IPS DF 19.7 (cell line): ENCODE measurements around the gene STOX2.

Experiments used
- DNase-seq: peaks from one replicate; pipeline ENCODE4 v3.0.0-alpha.2; 2013; ENCODE audit warnings: low read depth, low spot score

The STOX2 gene, protein sequence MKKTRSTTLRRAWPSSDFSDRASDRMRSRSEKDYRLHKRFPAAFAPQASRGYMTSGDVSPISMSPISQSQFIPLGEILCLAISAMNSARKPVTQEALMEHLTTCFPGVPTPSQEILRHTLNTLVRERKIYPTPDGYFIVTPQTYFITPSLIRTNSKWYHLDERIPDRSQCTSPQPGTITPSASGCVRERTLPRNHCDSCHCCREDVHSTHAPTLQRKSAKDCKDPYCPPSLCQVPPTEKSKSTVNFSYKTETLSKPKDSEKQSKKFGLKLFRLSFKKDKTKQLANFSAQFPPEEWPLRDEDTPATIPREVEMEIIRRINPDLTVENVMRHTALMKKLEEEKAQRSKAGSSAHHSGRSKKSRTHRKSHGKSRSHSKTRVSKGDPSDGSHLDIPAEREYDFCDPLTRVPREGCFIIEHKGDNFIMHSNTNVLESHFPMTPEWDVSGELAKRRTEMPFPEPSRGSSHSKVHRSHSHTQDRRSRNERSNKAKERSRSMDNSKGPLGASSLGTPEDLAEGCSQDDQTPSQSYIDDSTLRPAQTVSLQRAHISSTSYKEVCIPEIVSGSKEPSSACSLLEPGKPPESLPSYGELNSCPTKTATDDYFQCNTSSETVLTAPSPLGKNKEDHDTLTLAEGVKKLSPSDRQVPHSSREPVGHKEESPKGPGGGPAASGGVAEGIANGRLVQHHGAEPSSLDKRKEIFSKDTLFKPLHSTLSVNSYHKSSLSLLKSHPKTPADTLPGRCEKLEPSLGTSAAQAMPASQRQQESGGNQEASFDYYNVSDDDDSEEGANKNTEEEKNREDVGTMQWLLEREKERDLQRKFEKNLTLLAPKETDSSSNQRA (N-terminal part only)

DNA sequence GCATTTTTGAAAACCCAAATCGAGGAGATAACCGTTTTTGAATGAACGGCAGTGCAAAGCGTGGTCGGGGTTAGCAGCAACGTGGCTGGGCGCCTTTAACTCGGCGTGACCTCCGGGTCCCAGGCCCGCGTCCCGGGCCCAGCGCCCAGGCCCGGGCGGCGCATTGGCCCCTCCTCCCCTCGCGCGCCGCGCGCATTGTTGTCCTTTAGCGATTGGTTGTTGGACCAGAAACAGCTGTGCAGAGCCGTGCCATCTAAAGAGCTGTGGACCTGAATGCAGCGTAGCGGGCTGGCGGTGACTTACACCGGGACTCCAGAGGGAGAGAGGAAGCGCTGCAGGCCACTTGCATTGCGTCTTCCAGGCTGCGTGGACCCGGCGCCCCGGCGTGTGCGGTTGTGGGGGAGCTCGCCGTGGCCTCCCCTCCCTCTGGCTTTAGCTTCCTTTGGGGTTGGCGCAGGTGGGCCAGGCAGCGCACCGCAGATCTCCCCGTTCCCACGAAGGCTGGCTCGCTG is at the start of gene STOX2:
Gene STOX2 (plus strand): TSS at position 227 of the 512 bp plus-strand sequence. CDS start 1,484 bp downstream, outside the sequence.
- DNase-seq, result peak; percentile 64

DNA sequence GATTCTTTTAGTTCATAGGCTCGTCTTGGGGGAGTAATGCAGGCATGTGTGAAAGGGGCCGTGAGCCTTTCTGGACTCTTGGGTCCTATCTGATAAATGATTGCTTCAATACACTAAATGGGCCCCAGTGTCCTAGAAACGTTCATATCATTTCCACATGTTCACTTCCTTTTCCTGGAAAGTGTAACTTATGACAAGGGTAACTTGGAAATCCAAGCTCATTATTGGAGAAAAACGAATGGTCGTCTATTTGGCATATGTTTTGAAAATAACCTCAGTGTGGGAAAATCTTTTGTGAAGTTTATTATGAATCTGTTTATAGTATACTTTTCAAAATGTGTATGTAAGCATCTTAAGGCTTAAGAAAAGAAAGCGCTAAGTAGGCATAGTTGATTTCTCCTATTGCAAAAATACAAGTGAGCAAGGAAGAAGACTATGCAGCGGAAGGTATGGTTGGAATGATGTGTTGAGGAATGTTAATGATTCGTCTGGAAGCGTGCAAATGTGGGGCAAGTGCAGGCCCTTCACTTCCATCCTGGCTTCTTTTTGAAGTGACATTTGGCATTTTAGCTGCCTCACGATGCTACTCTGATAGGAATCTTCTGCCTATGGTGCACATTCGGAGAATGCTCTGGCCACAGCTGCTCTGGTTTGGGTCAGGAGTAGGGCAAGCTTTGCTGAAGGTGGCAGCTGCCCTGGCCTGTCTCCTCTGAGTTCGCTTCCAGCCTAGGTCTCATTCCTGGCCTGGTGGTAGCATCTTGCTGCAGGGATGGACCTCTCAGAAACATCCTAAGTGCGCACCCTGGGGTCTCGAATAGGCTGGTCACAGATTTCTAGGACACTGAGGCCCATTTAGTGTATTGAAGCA is 49.5 kb upstream of the STOX2 start:
- no peak for DNase-seq

DNA sequence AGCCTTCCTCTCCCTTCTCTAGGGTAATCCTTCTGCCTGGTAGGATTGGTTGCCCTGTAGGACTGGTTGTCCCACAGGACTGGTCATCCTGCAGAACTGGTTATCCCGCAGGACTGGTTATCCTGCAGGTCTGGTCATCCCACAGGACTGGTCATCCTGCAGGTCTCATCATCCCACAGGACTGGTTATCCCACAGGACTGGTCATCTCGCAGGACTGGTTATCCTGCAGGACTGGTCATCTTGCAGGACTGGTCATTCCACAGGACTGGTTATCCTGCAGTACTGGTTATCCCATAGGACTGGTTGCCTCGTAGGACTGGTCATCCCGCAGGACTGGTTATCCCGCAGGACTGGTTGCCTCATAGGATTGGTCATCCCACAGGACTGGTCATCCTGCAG is 48.1 kb upstream of the STOX2 start:
- no peak for DNase-seq

DNA sequence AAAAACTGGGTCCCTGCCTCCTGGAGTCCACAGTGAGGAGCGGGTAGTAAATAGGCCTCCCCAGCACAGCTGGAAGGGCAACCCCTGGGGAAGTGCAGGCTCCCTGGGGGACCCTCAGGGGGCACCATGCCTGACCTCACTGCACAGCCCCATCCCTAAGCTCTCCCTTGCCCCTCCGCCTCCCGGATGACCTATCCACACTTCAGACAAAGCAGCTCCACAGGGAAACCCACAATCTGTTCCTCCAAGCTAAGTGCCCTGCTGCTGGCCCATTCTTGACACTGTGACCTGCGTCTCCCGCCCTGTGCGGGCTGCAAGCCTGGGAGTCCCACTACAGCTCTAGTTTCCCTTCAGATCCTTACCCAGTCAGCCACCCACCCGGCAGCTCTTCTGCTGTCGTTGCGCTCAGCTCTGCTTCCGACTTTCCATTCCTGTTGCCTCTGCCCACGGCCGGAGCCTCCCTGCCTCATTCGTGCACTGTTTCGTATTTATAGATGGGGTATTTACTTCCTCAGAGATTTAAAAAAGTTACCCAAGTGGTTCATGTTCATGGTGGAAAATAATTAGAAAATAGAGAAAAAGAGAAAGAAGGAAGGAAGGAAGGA is 47.0 kb upstream of the STOX2 start:
- no peak for DNase-seq

DNA sequence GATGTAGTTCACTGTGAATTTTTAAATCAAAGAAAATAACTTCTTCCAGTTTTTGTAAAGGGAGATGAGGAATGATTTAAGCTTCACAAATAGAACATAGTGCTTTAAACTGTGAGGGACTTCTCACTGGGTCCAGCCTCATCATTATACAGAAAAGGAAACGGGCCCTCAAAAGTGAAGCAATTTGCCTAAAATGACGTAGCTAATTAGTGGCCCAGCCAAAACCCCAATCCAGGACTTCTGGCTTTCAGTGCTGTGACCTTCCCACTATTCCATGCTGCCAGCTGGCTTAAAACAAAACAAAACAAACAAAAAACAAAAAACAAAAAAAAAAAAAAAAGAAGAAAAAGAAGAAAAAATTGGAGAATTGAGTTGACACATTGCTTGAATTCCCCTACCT is 45.0 kb upstream of the STOX2 start:
- DNase-seq, result no peak

DNA sequence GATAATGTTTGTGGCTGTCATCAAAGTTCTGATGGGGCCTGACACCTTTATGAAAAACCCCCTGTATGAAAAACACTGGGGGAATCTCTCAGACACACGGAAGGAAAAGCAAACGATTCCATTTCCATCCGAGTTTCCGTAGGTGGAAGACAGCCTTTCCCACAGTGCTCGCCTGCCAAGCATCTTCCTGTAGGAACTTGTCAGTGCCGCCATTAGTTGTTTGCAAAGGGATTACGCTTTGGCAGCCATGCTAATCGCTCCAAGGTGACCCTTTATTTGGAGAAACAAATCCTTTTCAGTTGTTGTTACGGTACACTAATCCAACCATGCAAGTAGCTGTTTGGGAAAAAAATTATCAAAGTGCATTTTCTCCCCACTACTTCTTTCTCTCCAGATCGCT is 44.4 kb upstream of the STOX2 start:
- no peak for DNase-seq

DNA sequence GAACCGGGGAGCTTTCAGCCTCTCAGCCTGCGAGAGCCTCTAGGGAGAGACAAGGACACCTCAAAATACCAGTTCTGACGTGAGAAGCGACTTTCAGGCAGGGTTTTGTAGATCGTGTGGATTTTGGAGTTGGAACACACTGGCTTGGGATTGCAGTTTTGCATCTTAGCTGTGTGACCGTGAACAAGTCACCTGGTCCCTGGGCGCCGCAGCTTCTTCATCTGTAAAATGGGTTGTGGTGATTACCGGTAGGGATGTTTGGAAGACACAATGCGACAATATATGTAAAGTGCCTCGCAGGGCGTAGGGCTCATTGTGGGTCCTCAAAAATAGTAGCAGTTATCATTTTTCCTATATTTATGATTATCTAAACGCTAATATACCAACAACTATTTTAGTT is 43.7 kb upstream of the STOX2 start:
- no peak for DNase-seq

DNA sequence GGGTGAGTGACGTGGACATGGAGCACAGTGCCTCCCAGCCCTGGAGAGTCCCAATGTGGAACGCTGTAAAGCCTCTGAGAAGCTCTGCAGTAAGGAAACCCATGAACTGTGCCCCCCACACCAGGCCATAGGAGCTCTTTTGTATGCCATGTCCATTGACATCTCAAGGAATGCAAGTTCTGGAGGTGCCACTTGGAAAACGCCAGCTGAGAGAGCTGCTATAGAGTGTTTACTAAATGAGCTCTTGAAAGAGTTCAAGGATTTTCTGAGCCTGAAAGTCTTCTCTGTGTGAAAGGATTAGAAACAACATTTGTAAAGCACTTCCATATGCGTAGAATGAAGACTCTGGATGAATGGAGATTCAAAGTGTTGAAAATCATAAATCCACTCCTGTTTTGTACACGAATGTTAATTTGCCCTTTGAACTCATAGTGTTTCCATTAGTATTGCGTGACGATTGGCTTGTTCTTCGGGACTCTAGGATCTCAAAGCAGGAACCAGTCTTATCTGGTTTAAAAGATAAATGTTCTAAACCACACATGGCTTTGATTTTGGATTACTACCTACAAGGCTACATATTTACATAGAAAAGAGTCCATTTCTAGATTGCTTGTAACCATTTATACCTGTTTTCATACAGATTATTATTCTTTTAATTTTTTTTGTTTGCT is 41.8 kb upstream of the STOX2 start:
- DNase-seq, result no peak

DNA sequence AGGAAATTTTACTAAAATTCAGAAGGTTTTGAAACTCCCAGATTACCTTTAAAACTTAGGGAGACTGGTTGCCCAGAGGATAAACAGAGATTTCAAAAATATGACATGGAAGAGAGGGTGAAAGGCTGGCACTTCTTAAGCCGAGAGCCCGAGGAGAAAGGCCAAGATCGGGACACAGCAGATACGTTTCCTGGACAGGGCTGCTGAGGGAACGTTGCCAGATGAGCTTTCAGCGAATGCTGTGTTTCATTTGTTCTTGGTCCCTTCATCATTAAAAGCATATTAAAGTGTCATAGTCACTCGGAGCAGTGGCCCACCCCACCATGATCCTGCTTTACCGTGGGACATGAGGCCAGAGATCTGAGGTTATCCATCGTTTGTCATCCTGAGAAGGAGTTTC is 37.9 kb upstream of the STOX2 start:
- DNase-seq, result no peak

DNA sequence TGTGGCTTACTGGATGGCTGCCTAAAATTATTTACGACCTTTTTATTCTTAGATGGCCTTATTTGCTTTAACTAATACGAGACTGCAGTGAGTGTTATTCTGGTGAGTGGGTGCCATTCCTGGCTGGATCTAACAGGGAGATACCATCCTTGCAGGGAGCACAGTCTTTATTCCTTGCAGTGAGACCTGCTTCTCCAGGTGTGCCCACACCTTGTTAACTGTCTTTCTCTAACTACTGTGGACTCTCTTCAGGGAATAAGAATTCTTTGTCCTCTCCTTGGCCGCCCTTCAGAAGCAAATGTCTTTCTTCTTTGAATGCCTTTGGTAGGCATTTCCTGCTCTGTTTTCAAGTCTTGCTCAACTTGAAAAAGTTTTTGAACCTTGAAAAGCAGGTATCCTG is 34.1 kb upstream of the STOX2 start:
- DNase-seq, result no peak

DNA sequence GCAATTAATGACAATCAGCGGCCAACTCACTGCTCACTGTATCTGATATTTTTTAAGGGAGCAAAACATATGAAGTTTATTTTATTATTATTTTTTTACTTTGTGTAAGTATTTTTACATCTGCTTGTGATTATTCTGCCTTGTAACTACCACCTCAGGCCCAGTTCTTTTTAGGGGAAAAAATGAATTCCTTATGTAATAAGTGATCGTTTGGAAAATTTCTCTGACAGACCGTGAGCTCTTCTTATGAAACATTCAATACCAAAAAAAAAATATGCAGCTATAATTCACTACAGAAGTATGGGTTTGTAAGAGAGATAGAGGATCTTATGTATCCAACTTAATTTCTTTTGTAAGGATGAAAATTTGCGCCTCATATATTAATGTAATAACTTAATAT is 33.5 kb upstream of the STOX2 start:
- DNase-seq, result no peak

DNA sequence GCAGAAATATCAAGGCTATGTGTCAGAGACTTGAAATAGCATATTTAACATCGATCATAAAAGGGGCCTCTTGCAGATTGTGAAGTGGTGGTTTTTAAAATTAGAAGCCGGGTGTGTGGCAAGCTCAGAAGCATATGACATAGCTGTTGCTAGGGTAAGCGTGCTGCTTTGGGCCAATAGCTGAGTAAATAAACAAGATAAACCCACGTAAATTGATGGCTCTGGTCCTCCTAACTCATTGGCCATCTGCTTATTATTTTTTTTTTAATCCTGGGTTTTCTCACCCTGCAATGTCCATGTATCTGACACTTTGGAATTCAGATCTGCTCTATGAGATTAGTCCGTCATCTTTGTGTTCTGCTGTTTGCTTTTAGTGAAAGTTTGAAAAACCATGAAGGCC is 32.6 kb upstream of the STOX2 start:
- no peak for DNase-seq

DNA sequence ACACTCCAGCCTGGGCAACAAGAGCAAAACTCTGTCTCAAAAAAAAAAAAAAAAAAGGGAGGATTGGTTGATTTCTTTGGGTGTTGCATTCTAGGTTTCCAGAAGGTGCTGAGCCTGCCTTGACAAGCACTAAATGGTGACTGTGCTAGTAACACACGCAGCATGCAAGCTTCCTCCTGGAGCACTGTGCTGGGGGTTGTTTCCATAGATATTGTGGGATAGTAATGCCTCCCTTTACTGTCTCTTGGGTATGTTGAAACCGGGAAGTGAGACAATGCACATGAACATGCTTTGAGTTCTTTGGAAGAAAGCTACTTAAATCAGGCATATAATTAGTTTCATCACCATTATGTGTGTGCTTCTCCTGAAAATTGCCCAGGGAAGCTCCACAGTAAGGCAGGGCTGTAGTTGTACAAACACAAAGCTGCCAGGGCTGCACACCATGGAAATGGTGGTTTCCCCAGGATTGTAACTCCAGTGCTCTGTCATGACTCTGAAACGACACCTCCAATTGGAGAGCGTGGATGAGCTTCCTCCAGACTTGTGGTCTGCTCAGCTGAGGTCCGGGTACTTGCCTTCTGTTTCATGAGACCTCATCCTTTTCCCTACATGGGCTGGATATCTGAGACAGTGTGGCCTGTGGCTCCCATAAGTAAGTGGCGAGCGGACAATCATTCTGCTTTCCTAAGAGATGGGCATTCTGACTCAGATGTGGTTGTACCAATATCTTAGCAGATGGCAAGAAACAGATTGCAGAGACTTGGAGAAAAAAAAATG is 31.5 kb upstream of the STOX2 start:
- no peak for DNase-seq

DNA sequence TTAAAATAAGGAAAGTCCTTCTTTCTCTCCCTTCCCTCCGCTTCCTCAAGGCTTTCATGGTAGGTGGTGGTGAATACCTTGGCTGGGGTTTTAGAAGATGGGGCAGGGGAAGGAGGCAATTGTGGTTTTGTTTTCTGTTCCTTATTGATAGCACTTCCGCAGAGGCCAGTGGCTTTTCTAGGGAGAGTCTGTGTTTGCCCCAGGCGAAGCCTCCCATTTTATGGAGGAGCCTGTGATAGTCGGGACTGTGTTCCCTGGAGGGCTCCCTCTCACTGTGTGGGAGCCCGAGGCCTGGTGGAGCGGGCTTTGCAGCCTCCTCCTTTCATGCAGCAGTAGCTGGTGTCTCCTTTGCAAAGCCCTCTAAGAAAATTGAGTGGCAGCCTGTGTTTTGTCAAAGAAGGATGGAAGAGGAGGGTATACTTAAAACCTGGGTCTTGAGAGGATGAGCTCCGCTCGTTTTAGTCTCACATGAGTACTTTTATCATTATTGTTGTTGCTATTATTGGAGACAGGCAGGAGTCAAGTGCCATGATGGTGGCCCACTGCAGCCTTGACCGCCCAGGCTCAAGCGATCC is 29.8 kb upstream of the STOX2 start:
- DNase-seq, result no peak

DNA sequence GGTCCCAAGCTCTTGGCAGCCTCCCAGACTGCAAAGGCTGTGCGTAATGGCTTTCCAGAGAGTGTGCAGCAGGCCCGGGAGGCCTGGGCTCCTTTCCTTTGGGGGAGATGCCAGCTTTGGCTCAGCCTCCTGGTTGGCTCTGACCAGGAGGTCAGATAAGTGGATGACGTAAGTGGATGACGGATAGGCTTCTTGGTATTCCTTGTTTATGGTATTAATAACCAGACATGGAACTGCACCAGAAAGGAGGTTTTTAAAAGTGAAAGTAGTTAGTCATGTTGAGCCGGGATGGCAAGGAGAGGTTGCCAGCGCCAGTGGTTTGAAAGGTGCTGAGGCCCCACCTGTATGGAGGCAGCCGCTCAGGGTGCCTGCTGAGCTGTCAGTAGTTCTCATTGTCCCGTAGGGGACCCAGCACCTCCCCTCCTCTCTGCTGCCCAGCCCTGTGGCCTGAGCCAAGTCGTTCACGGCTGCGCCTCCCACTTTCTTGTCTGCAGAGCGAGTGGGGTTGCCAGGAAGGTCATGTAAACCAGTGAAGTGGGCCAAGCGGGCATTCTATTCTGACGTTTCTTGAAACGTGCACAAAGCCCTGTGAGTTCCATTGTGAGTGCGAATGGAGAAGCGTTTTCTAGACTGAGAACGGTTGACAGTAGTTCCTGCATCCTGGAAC is 28.7 kb upstream of the STOX2 start:
- DNase-seq, result no peak

DNA sequence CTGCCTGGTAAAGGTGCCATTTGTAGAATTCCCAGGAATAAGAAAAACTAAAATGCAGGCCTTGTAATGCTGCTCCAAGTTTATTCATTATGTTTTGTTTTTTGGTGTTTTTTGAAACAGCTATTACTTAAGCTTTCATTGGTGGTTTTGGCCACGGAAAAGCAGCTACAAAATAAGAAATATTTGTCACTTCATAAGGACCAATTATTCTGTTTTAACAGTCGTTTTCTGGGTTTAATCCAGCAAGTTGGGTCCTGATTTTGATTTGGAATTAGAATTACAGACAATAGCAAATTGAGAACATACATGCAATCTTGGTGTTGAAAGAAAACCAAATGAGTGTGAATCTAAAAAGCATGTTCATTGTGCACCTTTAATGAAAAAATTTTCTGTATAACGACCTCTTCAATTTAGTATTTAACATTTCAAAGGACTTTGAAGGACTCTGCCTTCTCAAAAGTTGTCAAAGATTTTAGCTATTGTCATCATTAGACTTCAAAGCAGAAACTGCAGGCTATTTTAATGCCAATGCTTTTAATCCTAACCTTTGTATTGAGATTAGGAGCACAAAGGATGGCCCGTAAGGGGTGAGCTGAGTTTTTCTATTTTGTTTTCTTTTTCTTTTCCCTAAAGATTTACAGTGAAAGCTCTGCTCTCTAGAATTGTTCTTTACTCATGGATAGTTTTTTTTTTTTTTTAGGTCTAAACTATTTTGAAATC is 26.7 kb upstream of the STOX2 start:
- no peak for DNase-seq

DNA sequence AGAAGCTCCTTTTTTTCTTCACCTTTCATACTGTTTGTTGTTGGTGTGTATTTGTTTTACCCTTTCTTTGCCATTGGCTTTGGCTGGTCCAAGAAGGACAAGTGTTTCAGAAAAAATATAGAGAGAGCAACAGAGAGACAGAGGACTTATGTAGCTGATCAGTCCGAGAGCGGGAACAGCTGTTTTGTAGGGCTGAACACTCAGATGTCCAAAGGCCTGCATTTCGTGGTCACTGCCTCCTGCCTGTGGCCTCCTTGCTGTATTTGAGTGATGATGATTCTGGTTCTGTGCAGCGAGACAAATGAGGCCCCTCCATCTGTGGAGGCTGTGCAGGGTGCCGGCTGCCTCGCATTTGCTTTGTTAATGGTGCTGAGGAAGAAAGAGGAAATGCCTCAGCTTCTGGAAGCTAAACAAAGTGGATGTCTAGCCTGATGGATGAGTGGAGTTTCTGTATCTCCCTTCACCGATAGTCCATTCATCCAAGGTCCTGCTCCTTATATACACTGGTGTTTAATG is 19.8 kb upstream of the STOX2 start:
- DNase-seq, result no peak

DNA sequence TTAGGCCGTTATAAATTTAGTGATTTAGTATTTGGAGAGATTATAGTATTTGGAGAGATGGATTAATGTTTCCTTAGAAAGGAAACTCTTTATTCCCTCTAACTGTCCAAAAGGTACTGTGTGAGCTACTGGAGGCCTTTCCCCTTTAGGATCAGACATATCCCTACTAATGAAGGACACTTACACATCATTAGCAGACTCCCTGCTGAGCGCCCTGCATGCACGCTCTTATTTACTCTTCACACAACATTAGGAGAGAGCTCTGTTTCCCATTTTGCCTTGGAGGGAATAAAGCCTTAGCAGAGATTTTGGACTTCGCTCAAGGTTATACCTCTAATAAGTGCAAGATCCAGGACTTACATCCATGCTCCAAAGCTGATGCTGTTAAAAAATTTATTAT is 17.8 kb upstream of the STOX2 start:
- no peak for DNase-seq
